DOHH2 (cell line): ENCODE results near the gene SRRM2.

Experiments used
- H3F3A ChIP-seq: fragments of 200-600 bp; sonication (generic), shearing (Covaris generic); 2 replicates; pipeline ENCODE4 v1.6.0; 2016; ENCODE audit warnings: antibody characterized with exemption, mild to moderate bottlenecking; ENCODE audit not compliant: control insufficient read depth, insufficient read depth
- H3K27ac ChIP-seq: fragments of 200-600 bp; sonication (generic); 2 replicates; pipeline ENCODE4 v1.5.1; 2014; ENCODE audit warnings: low read depth, mild to moderate bottlenecking, low read length, moderate library complexity
- H3K27me3 ChIP-seq: fragments of 200-600 bp; sonication (generic); 2 replicates; pipeline ENCODE4 v1.6.1; 2014; ENCODE audit warnings: mild to moderate bottlenecking, low read length, mixed read lengths; ENCODE audit not compliant: control insufficient read depth
- H3K36me3 ChIP-seq: fragments of 200-600 bp; sonication (generic); 2 replicates; pipeline ENCODE4 v1.6.1; 2014; ENCODE audit warnings: mild to moderate bottlenecking, low read length, moderate library complexity, mixed read lengths; ENCODE audit not compliant: control insufficient read depth
- H3K4me1 ChIP-seq: fragments of 200-600 bp; sonication (generic); 2 replicates; pipeline ENCODE4 v1.6.1; 2014; ENCODE audit warnings: mild to moderate bottlenecking, low read length, mixed read lengths; ENCODE audit not compliant: control insufficient read depth
- H3K4me2 ChIP-seq: fragments of 200-600 bp; sonication (generic); 2 replicates; pipeline ENCODE4 v1.6.0; 2014; ENCODE audit warnings: mild to moderate bottlenecking, low read length, moderate library complexity
- H3K4me3 ChIP-seq: fragments of 200-600 bp; sonication (generic); 2 replicates; pipeline ENCODE4 v1.5.1; 2014; ENCODE audit warnings: mild to moderate bottlenecking, low read length, mixed read lengths
- H3K79me2 ChIP-seq: fragments of 200-600 bp; sonication (generic); 2 replicates; pipeline ENCODE4 v1.6.1; 2014; ENCODE audit warnings: mild to moderate bottlenecking, low read length, mixed read lengths; ENCODE audit not compliant: control insufficient read depth
- H3K9me2 ChIP-seq: fragments of 200-600 bp; sonication (generic); replicated peaks from 2 replicates; pipeline ENCODE4 v1.6.1; 2014; ENCODE audit warnings: mild to moderate bottlenecking, low read length, mixed read lengths; ENCODE audit not compliant: control insufficient read depth
- H3K9me3 ChIP-seq: fragments of 200-600 bp; sonication (generic); 2 replicates; pipeline ENCODE4 v1.6.1; 2014; ENCODE audit warnings: antibody characterized with exemption, low read length, mixed read lengths; ENCODE audit not compliant: control insufficient read depth, insufficient read depth
- H4K20me1 ChIP-seq: fragments of 200-600 bp; sonication (generic); 2 replicates; pipeline ENCODE4 v1.6.0; 2014; ENCODE audit warnings: low read depth, mild to moderate bottlenecking, antibody characterized with exemption, low read length, moderate library complexity; ENCODE audit not compliant: control insufficient read depth, insufficient read depth
- CTCF ChIP-seq: fragments of 200-600 bp; sonication (generic); IDR thresholded peaks from one replicate; pipeline ENCODE4 v1.5.1; 2014; ENCODE audit warnings: antibody characterized with exemption, mild to moderate bottlenecking, low read depth, low read length; ENCODE audit not compliant: poor library complexity, severe bottlenecking
- EZH2phosphoT487 ChIP-seq: fragments of 200-600 bp; sonication (generic); IDR thresholded peaks from 2 replicates; pipeline ENCODE4 v1.6.1; 2017; ENCODE audit warnings: borderline replicate concordance, mild to moderate bottlenecking, antibody characterized with exemption, low read length, moderate library complexity, mixed read lengths

Gene SRRM2

GRCh38 chr16:2798723-2799204, 46.3 kb downstream of the SRRM2 start:
- H3K9me2 ChIP-seq: no peaks in the 10 kb centered on the region
- H4K20me1 ChIP-seq: no peaks in the 10 kb centered on the region
- H3K4me2 ChIP-seq: no peak overlapping the region
- no peaks in the 10 kb centered on the region for H3F3A ChIP-seq
- TF ChIP-seq EZH2phosphoT487 (no peak), CTCF (no peak)
- no peaks in the 10 kb centered on the region for H3K4me1 ChIP-seq
- H3K9me3 ChIP-seq: no peaks in the 10 kb centered on the region
- no peak overlapping the region for H3K27ac ChIP-seq
- no peak overlapping the region for H3K4me3 ChIP-seq
- peaks cover 4% of the 10 kb centered on the region; the same call in 1 of the 2 replicates for H3K27me3 ChIP-seq
- no peaks in the 10 kb centered on the region for H3K36me3 ChIP-seq
- H3K79me2 ChIP-seq: no peaks in the 10 kb centered on the region

GRCh38 chr16:2799205-2799858, 46.9 kb downstream of the SRRM2 start:
- TF ChIP-seq EZH2phosphoT487: no peak
- no peak for TF ChIP-seq CTCF
- no peak overlapping the region for H3K4me2 ChIP-seq
- no peak overlapping the region for H3K27ac ChIP-seq
- H3F3A ChIP-seq: no peaks in the 10 kb centered on the region
- H3K27me3 ChIP-seq: peaks cover 4% of the 10 kb centered on the region; the same call in 1 of the 2 replicates
- no peaks in the 10 kb centered on the region for H3K9me2 ChIP-seq
- H3K36me3 ChIP-seq: no peaks in the 10 kb centered on the region
- no peak overlapping the region for H3K4me3 ChIP-seq
- H3K79me2 ChIP-seq: no peaks in the 10 kb centered on the region
- H3K4me1 ChIP-seq: no peaks in the 10 kb centered on the region
- H4K20me1 ChIP-seq: no peaks in the 10 kb centered on the region
- H3K9me3 ChIP-seq: no peaks in the 10 kb centered on the region

- no peaks in the 10 kb centered on the region for H3K4me1 ChIP-seq
- no peaks in the 10 kb centered on the region for H3K9me3 ChIP-seq
- no peak overlapping the region for H3K4me2 ChIP-seq
- H4K20me1 ChIP-seq: no peaks in the 10 kb centered on the region
- H3F3A ChIP-seq: no peaks in the 10 kb centered on the region
- no peak overlapping the region for H3K4me3 ChIP-seq
- no peaks in the 10 kb centered on the region for H3K9me2 ChIP-seq
- peaks cover 4% of the 10 kb centered on the region; the same call in 1 of the 2 replicates for H3K27me3 ChIP-seq
- H3K36me3 ChIP-seq: no peaks in the 10 kb centered on the region
- no peak overlapping the region for H3K27ac ChIP-seq
- TF ChIP-seq CTCF (no peak), EZH2phosphoT487 (no peak)
- H3K79me2 ChIP-seq: no peaks in the 10 kb centered on the region
These were observed 47.4 kb downstream of the SRRM2 start for GRCh38 chr16:2799859-2800226.
